GM21381 (cell line): Measurements from ENCODE around the gene LMF1.
"Not testable (repeated sequence)": the region's sequence is repeated elsewhere in the genome, so short reads cannot be mapped to it uniquely, and the experiment has no call there.

Experiments used
- ATAC-seq: cut with Tn5 transposase; IDR thresholded peaks from one replicate; pipeline ENCODE4 v1.9.1; 2021; ENCODE audit warnings: mild to moderate bottlenecking, moderate library complexity; ENCODE audit not compliant: unreplicated experiment

Gene LMF1

GRCh38 chr16:952321-952720 is 18.5 kb downstream of the LMF1 start:
- no peak for ATAC-seq

- ATAC-seq: no peak
These were observed 19.0 kb downstream of the LMF1 start for GRCh38 chr16:951660-952301.

GRCh38 chr16:950733-951573 is 19.8 kb downstream of the LMF1 start:
- ATAC-seq: not testable (repeated sequence)

GRCh38 chr16:948767-949166 is 22.0 kb downstream of the LMF1 start:
- ATAC-seq: not testable (repeated sequence)

GRCh38 chr16:947922-948303 is 22.9 kb downstream of the LMF1 start:
- not testable (repeated sequence) for ATAC-seq

GRCh38 chr16:947255-947921 is 23.4 kb downstream of the LMF1 start:
- no peak for ATAC-seq

GRCh38 chr16:946048-946395 is 24.8 kb downstream of the LMF1 start:
- ATAC-seq: no peak

GRCh38 chr16:945271-946047 is 25.3 kb downstream of the LMF1 start:
- ATAC-seq: no peak

GRCh38 chr16:943971-944370 is 26.8 kb downstream of the LMF1 start:
- ATAC-seq: no peak

- ATAC-seq: no peak
These were observed 28.2 kb downstream of the LMF1 start for GRCh38 chr16:942436-943060.

GRCh38 chr16:939941-940340 is 30.8 kb downstream of the LMF1 start:
- ATAC-seq: no peak

GRCh38 chr16:939311-939710 is 31.5 kb downstream of the LMF1 start:
- ATAC-seq: no peak

- no peak for ATAC-seq
These were observed 32.0 kb downstream of the LMF1 start for GRCh38 chr16:938752-939151.

GRCh38 chr16:938136-938535 is 32.6 kb downstream of the LMF1 start:
- ATAC-seq: no peak

- no peak for ATAC-seq
These were observed 33.1 kb downstream of the LMF1 start for GRCh38 chr16:937723-938122.

GRCh38 chr16:937311-937710 is 33.5 kb downstream of the LMF1 start:
- ATAC-seq: no peak

- ATAC-seq: no peak
These were observed 35.1 kb downstream of the LMF1 start for GRCh38 chr16:935684-936083.

GRCh38 chr16:934178-934577 is 36.6 kb downstream of the LMF1 start:
- no peak for ATAC-seq

- ATAC-seq: no peak
These were observed 37.2 kb downstream of the LMF1 start for GRCh38 chr16:933581-933980.

- ATAC-seq: no peak
These were observed 37.9 kb downstream of the LMF1 start for GRCh38 chr16:932831-933330.
